ENCODE results near the gene TEKT3. TPM values are rescaled to one million over a fixed set of nuclear protein-coding genes. Genes with fewer than 3 reads are reported as not detected.

Gene TEKT3
- total and polyA plus RNA-seq, 9 of the 15 experiments (the other 6 are each of a cell fraction or from before 2014, with no cell fraction given): not detected

- TF ChIP-seq PBX2 (CRISPR knock-in tag; IDR thresholded peaks at IDR 0.05; ENCODE audit: low read depth) (no peak), PBX2 (tag; conservative IDR thresholded peaks at IDR 0.05; ENCODE audit: low read depth) (no peak), ZBTB12 (CRISPR knock-in tag; IDR thresholded peaks at IDR 0.05) (no peak), FIP1L1 (IDR thresholded peaks at IDR 0.05; ENCODE audit: low read depth, low read length, poor library complexity, severe bottlenecking) (no peak), RERE (CRISPR knock-in tag; IDR thresholded peaks at IDR 0.05; ENCODE audit: borderline replicate concordance) (no peak), ZNF431 (CRISPR knock-in tag; IDR thresholded peaks at IDR 0.05) (no peak), RREB1 (CRISPR knock-in tag; IDR thresholded peaks at IDR 0.05) (no peak), CCAR2 (IDR thresholded peaks at IDR 0.05; ENCODE audit: low read depth, low read length) (no peak), C11orf30 (IDR thresholded peaks at IDR 0.05; ENCODE audit: low read depth) (no peak)
These were observed 78.8 kb downstream of the TEKT3 start (continued) for GRCh38 chr17:15262291-15263205.

All from K562 (cell line).